ENCODE data around the gene ARHGEF39. TPM values are rescaled to one million over a fixed set of nuclear protein-coding genes. Genes with fewer than 3 reads are reported as not detected.

Gene ARHGEF39, protein sequence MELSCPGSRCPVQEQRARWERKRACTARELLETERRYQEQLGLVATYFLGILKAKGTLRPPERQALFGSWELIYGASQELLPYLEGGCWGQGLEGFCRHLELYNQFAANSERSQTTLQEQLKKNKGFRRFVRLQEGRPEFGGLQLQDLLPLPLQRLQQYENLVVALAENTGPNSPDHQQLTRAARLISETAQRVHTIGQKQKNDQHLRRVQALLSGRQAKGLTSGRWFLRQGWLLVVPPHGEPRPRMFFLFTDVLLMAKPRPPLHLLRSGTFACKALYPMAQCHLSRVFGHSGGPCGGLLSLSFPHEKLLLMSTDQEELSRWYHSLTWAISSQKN
- total RNA-seq, result 2.4 TPM

DNA sequence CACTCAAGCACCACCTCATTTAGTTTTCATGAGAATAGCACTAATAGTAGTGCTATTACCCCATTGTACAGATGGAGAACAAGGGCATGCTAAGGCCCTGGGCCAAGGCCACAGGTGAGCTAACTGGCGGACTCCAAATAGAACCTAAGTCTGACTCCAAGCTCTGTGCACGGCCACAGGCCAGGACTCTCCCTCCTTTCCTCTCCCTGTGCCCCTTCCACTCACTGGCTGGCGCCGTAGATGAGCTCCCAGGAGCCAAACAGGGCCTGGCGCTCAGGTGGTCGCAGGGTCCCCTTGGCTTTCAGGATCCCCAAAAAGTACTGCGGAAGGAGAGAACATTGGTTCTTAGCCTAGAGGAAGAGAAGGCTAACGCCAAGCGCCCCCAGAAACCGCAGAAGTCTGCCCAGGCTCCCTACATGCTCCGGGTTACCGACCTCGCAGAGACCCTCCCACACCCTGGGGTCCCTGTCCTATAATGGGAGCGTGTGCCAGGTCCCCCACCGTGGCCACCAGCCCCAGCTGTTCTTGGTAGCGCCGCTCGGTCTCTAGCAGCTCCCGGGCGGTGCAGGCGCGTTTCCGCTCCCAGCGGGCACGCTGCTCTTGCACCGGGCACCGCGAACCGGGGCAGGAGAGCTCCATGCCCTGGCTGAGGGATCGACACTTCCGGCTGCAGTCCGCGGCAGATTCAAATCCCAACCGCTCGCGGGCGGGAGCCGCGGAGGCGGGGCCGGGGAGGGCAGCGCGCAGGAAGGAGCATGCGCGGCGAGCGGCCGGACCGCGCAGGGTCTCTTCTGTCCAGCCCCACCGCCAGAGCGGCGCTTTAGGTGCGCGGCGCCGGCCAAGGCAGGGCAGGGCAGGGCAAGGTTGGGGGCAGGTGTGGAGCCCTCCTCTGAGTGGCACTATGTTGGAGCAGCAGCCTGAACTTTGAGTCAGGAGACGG lies at the start of gene ARHGEF39:
TSS of gene ARHGEF39 (minus strand) at position 665 of the 940 bp plus-strand sequence. CDS start at position 639, 26 bp downstream.
- peak; percentile 54 for DNase-seq

- no peak for DNase-seq
Observed at GRCh38 chr9:35714123-35714522, 49.1 kb upstream of the ARHGEF39 start.

GRCh38 chr9:35713578-35713977 lies 48.6 kb upstream of the ARHGEF39 start:
- DNase-seq, result no peak

GRCh38 chr9:35712762-35713400 lies 47.9 kb upstream of the ARHGEF39 start:
- DNase-seq, result no peak

- DNase-seq, result no peak
Observed at GRCh38 chr9:35711501-35712428, 46.8 kb upstream of the ARHGEF39 start.

DNA sequence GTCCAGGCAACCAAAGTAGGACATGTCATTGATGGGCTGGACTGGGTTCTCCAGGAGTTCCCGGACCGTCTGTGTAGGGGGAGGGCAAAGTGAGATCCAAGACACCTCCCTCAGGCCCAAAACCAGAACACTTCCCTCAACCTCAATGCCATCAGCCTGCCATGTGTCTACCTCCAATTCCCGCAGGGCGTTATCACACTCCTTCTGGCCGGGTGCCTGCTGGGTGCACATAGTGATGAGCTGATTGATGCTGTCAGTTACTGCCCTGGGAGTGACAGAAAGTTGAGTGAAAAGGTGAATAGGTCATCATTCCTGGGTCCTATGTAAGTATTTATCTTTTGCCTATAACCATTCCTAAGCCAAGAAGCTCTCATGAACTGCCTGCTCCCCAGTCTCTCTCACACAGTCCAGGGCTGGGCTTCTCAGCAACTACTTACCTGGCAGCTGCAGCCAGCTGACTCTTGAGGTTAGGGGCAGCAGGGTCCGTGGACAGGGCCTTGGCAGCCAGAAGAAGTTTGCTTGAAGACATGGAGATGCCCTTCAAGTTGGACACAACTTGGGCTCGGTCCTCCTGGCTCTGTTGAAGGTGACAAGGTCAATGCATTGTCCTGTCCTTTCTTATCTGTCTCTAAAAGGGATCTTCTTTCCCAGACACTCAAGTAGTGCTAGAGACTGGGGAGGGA lies 46.0 kb upstream of the ARHGEF39 start:
- DNase-seq, result no peak

DNA sequence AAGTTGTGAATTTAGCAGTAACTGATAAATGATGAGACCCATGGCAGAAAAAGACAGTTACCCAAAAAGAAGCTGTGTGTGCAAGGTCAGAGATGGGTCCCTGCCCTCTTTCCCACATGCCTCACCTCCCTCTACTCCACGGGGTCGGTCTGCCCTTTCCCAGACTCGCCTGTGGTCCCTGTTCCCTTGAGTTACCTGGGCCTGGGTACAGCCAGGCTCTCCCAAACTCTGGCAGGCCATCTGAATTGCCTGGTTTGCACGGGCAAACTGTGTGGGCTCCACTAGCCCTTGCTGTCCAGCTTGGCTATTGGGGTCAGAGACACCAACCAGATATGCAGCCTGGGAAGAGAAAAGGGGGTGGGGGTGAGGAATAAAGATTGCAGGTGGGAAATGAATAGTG lies 43.2 kb upstream of the ARHGEF39 start:
- no peak for DNase-seq

DNA sequence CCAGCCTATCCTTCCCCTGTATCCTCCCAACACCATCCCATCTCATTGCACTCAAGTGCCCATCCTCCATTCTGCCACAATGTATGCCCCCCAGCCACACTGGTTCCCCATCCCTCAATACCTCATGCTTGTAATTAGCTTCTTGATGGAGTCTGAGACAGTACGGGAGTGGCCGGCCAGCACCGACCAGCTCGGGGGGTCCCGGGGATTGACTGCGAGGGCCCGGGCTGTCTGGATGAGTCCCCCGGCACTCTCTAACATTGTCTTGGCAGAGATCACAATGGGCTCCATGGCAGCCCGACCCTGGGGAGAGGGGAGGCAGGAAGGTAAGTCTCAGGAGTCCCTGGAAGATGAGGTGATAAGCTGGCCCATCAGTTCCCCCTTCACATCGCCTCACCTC lies 42.0 kb upstream of the ARHGEF39 start:
- DNase-seq, result no peak

DNA sequence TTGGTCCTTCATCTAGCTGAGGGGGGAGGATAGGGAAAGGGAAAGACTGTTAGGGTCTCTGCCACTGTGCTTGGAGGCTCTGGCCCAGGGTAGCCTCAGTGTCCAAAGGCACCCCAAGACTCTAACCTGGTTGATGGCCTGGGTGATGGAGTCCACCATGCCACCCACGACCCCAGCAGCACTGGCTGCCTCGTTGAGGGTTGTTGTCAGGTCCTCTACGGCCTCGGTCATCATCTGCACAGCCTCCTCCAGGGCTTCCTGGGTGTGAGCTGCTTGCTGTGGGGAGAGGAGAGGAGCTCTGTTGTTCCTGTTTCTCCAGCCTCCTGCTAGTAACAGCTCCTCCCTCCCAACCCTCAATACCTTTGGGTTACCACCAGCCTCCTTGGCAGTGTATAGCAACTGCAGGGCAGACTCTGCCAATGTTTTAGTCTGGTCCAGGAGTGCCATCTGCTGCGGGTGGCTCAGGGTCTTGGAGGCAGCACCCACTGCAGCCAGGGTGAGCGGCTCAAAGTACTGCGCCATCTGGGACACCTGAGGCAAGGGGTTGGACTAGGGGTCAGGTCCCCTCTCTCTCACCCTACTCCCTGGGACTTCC lies 40.9 kb upstream of the ARHGEF39 start:
- no peak for DNase-seq

- no peak for DNase-seq
Observed at GRCh38 chr9:35705372-35705771, 40.4 kb upstream of the ARHGEF39 start.

GRCh38 chr9:35703906-35704672 lies 39.1 kb upstream of the ARHGEF39 start:
- DNase-seq, result no peak

- no peak for DNase-seq
Observed at GRCh38 chr9:35702696-35703095, 37.7 kb upstream of the ARHGEF39 start.

DNA sequence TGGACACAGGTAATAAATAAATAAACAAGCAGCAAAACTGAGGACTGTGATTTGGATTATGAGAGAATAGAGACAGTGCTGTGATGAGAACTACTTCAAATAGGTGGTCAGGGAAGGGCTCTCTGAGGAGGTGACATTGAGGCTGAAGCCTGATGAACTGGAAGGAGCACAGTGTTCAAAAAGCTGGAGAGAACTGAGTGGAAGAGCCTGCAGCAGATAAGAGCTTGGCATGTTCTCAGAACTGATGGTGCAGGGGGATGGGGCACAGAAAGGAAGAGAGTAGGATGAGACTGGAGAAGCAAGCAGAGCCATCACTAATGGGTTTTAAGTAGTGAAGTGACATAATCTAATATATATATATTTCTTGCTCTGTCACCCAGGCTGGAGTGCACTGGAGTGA lies 35.9 kb upstream of the ARHGEF39 start:
- DNase-seq, result no peak

GRCh38 chr9:35700031-35700430 lies 35.0 kb upstream of the ARHGEF39 start:
- DNase-seq, result no peak

GRCh38 chr9:35698231-35698630 lies 33.2 kb upstream of the ARHGEF39 start:
- DNase-seq, result no peak

- DNase-seq, result no peak
Observed at GRCh38 chr9:35697486-35697885, 32.5 kb upstream of the ARHGEF39 start.

- DNase-seq, result peak; percentile 5
Observed at GRCh38 chr9:35696520-35697215, 31.7 kb upstream of the ARHGEF39 start.

DNA sequence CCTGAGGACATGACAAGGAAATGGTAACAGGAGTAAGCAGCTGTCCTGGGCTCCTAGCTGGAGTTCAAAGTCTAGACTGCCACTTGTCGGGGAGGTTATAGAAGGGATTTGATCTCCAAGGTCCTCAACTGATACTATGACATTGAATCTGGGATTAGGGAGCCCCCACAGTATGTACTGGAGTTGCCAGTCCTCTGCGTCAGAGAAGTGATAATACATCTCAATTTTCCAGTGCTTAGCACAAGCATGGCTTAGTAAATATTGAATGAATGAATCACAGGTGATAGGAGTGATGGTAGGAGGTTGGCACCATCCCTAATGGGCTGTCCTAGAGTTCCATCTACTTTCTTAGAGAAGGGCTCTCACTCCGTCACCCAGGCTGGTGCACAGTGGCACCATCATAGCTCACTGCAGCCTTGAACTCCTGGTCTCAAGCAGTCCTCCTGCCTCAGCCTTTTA lies 31.0 kb upstream of the ARHGEF39 start:
- no peak for DNase-seq

GRCh38 chr9:35691757-35692301 lies 26.8 kb upstream of the ARHGEF39 start:
- DNase-seq, result no peak

Measured in skin of body (tissue), 2 donors.